NCI-H2227 (cell line): ENCODE measurements around the gene TRIP10.

ENCODE experiments used
- DNase-seq: peaks from one replicate; lab custom pipeline; 2025; ENCODE audit not compliant: unreplicated experiment; lab: John Stamatoyannopoulos, UW

The TRIP10 gene

GRCh38 chr19:6711605-6712004, 27.9 kb upstream of the TRIP10 start:
- DNase-seq, result no peak

GRCh38 chr19:6712231-6712630, 27.2 kb upstream of the TRIP10 start:
- DNase-seq, result no peak

- DNase-seq, result no peak
Observed at GRCh38 chr19:6712692-6713670, 26.5 kb upstream of the TRIP10 start.

- DNase-seq, result no peak
Observed at GRCh38 chr19:6713773-6714692, 25.4 kb upstream of the TRIP10 start.

GRCh38 chr19:6714749-6715555, 24.5 kb upstream of the TRIP10 start:
- no peak for DNase-seq

GRCh38 chr19:6716610-6716970, 22.9 kb upstream of the TRIP10 start:
- no peak for DNase-seq

- DNase-seq, result no peak
Observed at GRCh38 chr19:6717036-6717435, 22.4 kb upstream of the TRIP10 start.

- DNase-seq, result no peak
Observed at GRCh38 chr19:6717441-6717971, 22.0 kb upstream of the TRIP10 start.

- no peak for DNase-seq
Observed at GRCh38 chr19:6718111-6718740, 21.3 kb upstream of the TRIP10 start.

GRCh38 chr19:6718741-6719539, 20.5 kb upstream of the TRIP10 start:
- peak; percentile 36 for DNase-seq

- no peak for DNase-seq
Observed at GRCh38 chr19:6719540-6719861, 20.0 kb upstream of the TRIP10 start.

GRCh38 chr19:6719992-6720368, 19.5 kb upstream of the TRIP10 start:
- no peak for DNase-seq

- DNase-seq, result no peak
Observed at GRCh38 chr19:6720369-6721137, 18.9 kb upstream of the TRIP10 start, which contains the start of gene C3. Gene C3 (minus strand): TSS chr19:6720650. CDS start chr19:6720589, 61 bp downstream.

GRCh38 chr19:6721138-6721474, 18.4 kb upstream of the TRIP10 start:
- DNase-seq, result no peak

GRCh38 chr19:6721773-6722172, 17.7 kb upstream of the TRIP10 start:
- no peak for DNase-seq

GRCh38 chr19:6723108-6723618, 16.3 kb upstream of the TRIP10 start:
- DNase-seq, result no peak

GRCh38 chr19:6723738-6724137, 15.7 kb upstream of the TRIP10 start:
- DNase-seq, result no peak

- no peak for DNase-seq
Observed at GRCh38 chr19:6724631-6725492, 14.6 kb upstream of the TRIP10 start.
